GM19438 (cell line): ENCODE data around the gene DCLK1.

Source experiments
- ATAC-seq: cut with Tn5 transposase; IDR thresholded peaks from one replicate; pipeline ENCODE4 v1.9.1; 2021; ENCODE audit warnings: low read depth; ENCODE audit not compliant: unreplicated experiment

Gene DCLK1

DNA sequence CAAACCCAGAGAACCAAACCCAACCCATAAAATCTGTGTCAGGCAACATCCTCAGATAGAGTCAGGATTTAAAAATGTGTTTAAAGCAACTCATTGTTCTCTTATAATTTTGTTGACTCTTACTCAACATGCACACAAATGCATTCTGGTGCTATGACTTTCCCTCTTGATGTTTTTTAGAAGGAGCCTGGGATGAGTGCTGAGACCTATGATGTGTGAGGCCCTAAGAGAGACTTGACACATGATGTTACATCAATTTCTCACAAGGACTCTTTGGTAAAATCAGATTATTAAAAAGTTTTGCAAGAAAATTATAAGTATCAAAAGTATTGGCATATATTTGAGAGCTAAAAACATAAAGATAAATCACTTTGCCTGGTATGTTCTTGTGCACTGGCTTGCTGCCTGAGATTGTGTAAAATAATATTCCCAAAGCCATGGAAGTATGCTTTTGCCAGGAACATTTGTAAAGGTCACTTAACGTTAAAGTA lies 173.9 kb downstream of the DCLK1 start:
- no peak for ATAC-seq

DNA sequence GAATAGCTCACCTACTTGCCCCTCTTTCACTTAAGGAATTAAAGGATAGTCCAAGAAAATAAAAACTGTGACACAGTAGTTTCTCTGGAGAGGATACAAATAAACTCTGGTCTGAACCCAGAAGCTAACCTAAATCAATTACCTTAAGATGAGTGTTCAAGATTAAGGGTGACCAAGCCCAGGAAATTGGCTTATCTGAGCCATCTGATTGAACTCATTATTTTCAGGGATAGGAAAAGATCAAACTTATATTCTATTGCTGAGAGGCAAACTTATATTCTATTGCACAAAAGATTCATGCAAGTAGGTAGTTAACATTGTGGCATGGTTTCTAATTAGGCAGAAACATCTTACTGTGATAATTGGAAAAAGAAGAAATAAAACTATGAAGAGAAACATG lies 175.1 kb downstream of the DCLK1 start:
- no peak for ATAC-seq

DNA sequence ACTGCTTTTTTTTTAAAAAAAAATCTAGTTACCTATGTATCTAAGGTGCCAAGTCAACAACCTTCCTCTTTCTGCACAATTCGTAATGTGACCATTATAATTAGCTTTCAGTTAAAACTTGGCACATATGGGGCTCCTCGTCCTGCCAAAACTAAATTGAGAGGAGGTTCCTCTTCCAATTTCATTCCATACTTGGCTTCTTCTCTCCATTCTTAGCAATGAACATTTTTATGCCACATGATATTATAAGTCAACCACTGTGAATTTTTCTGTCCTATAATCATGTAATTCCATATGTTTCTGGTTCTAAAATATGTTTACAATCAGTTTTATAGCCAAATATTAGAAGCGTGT lies 177.0 kb downstream of the DCLK1 start:
- no peak for ATAC-seq

GRCh38 chr13:35953537-35954206 lies 177.5 kb downstream of the DCLK1 start:
- ATAC-seq = peak; percentile 58

DNA sequence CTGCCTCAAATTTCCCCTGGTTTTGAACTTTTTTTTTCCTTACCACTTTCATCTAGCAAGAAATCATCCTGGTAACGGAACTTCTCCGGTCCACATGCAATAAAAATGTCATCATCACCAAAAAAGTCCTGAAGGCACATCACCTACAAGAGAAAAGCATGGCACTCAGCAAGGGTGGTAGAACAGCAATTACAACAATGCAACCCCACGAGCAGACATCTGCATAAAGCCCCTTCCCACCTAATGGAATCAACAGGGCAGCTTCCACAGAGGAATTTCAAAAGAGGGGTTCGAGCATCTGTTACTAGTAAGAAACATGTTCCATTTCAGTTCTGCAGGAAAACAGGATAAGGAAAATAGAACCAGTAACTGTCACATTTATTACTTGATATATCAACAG lies 183.9 kb downstream of the DCLK1 start:
- ATAC-seq = no peak

DNA sequence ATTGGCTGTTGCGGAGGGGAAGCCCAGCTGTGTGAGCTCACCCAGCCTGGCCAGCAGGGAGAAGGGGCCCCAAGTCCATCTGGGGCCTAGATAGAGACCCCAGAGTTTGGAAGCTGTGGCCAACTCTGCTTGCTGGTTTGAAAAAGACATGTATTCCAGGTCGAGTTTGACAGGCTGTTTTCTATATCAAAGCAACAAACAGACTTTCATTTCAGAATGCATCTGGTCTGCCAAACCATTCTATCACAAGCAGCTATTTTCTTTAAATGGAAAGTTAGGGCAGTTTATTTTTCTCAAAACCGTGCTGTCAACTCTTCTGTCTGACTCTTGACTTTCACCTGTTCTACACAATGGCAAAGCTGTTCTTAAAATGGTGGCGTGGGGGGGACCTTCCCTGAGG lies 185.8 kb downstream of the DCLK1 start:
- ATAC-seq = no peak

GRCh38 chr13:35941374-35941773 lies 189.8 kb downstream of the DCLK1 start:
- ATAC-seq = no peak

DNA sequence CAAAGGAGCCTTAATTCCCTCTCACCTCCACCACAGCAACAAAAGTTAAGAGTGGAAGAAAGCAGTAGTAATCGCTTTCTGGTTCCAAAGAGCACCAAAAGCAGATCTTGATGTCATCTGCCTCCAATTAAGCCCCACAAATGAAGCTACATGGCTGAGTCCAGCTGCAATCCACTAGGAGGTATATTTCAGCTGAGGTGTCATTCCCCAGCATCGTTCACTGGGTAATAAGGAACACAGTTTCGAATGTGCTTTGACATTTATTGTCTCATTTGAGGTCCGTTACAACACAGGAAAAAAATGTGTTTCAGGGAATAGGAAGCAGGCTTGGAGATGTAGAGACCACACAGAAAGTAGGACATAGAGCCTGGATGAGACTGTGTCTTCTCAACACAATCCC lies 190.4 kb downstream of the DCLK1 start:
- ATAC-seq = no peak

GRCh38 chr13:35936246-35936978 lies 194.8 kb downstream of the DCLK1 start:
- no peak for ATAC-seq

- ATAC-seq = peak; percentile 96
Measured at GRCh38 chr13:35930665-35931631, 200.2 kb downstream of the DCLK1 start.

DNA sequence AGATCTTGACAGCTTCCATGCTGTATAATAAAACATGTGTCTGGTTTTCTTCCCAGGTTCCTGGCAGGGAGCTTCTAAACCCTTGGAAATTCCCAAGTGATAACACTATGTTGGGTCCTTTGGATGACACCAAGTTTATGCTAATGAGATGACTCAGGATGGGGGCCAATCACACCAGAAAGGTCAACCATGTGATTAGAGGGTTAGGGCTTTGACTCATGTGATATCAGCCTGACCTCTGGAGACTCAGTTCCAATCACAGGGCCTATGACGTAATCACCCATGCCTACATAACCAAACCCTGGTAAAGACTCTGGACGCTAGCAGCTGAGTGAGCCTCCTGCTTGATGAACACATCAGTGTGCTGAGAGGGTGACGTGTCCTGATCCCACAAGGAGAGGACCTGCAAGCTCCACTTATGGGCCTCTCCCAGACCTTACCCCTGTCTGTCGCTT lies 203.6 kb downstream of the DCLK1 start:
- ATAC-seq = no peak

GRCh38 chr13:35926859-35927530 lies 204.2 kb downstream of the DCLK1 start:
- no peak for ATAC-seq

DNA sequence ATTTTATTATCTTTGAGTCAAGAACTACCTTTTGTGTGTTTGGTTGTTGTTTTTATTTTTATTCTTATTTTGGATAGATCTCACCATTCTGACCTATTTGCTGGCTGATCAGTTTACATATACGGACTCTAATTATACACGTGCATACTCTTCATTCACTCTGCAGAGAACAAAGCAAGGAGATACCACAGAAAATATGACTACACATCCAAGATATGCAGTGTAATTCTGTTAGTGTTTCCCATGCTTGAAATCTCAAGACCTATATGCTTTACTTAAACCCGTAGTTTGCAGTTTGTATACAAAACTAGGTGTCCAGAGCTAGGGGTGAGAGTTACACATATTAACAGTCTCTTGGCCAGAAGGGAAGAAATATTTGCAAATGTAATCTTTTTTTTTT lies 205.5 kb downstream of the DCLK1 start:
- no peak for ATAC-seq

DNA sequence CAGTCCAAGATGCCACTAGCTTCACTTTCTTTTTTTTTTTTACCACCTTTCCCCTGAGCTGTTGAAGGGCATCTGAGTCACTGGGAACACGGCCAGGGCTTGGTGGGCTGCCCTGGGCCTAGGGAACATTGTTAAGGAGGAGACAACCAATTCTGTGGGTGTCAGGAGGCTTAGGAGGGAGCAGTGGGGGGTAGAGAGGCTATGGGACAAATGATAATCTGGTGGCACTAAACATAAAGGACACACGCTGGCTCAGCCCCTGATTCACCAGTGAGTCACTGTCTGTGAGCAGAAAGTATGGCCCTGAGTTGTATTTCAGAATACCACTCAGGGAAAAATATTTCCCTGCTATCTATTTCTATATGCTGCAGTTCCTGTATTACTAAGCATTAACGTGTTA lies 207.8 kb downstream of the DCLK1 start:
- no peak for ATAC-seq

DNA sequence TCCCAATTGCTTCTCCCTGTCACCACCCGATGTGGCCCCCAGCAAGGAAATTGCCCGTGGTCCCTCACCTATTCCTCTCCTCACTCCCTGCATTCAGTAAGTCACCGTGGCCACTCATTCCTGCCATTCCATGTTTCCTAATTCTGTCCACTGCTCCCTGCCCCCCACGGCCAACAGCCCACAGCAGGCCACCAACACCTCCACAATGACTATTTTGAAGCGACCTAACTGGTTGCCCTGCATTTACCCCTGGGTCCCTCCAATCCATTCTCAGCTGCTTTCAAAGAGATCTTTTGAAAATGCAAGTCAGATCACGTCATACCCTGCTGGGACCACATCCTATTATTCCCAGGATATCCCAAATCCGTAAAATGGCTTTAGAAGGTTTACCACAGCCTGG lies 210.4 kb downstream of the DCLK1 start:
- ATAC-seq = no peak

DNA sequence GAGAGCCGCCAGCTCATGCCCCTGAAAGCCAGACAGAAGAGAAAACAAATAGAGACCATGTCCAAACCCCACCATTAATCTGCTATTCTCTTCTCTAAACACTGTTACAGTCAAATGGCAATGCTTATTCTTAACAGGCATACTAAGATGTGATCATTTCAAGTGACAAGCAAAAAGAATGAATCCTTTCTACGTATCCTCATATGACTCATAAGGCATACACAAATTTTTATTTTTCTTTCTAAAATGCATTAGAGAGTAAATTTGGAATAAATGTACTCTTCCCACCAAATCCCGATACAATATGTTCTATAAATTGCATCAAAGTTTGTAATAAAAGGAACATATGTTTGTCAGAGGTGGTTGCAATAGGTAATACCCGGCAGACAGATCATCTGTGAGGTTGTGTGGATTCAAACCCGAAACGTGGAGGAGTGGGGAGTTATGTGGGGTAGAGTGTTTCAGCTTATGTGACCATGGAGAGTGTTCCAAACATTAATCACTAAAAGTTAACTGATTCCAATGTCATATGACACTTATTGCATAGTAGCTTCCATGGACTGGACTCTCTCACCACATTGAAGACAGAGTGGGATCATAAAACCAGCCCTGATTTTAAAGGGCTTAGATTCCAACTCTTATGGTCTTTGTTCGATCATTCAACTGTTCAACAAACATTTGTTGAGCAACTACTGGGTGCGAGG lies 213.1 kb downstream of the DCLK1 start:
- no peak for ATAC-seq

- peak; percentile 56 for ATAC-seq
Measured at GRCh38 chr13:35917252-35917941, 213.8 kb downstream of the DCLK1 start.

GRCh38 chr13:35916146-35916545 lies 215.0 kb downstream of the DCLK1 start:
- no peak for ATAC-seq

DNA sequence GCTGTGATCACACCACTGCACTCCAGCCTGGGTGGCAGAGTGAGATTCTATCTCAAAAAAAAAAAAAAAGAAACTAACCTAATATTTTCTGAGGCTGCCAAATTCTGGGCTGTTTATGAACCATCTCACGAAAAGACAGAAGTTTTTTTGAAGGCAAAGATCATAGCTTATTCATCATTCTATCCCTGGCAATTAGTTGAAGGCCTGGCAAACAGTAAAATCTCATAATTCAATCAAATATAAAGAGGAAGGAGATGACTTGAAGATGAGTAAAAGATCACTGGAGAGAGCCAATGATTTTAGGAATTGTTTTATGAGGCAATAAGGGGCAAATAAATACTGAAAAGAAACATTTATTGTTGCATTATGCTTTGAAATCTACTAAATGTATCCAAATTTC lies 216.5 kb downstream of the DCLK1 start:
- ATAC-seq = no peak
